Measurements from ENCODE around the gene PCDHGC5.

PCDHGC5 gene

DNA sequence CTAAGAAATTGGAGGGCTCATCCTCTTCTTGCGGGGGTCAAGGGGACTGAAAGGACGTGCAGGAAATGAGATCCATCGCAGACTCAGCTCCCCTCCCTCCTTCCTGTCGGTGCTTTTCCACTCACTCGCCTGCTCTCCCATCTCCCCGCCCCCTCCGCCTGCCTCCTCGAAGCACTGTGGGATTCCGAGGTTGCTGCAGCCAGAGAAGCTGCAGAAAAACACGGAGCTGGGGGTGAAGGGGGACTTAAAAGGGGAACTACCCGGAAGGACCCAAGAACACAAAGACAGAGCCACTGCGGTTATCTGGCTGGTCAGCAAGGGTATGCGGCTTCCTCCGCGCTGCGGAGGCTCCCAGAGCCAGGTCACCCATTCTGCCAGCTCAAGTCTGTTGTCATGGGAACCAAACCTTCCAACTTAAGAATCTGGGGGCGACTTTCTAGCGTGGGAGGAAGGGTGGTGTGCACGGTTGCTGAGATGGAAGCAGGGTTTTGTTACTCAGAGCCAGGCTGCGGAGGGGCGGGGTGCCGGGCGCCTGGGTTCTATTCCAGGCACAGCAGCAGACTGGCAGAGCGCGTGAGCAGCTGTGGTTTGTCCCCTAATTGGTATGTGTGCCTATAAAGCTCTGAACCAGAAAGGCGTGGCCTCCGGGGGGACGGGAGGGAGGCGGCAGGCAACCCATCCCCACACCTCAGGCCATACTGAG, 24.9 kb downstream of the PCDHGC5 start:
- peak; percentile 54 for DNase-seq

DNA sequence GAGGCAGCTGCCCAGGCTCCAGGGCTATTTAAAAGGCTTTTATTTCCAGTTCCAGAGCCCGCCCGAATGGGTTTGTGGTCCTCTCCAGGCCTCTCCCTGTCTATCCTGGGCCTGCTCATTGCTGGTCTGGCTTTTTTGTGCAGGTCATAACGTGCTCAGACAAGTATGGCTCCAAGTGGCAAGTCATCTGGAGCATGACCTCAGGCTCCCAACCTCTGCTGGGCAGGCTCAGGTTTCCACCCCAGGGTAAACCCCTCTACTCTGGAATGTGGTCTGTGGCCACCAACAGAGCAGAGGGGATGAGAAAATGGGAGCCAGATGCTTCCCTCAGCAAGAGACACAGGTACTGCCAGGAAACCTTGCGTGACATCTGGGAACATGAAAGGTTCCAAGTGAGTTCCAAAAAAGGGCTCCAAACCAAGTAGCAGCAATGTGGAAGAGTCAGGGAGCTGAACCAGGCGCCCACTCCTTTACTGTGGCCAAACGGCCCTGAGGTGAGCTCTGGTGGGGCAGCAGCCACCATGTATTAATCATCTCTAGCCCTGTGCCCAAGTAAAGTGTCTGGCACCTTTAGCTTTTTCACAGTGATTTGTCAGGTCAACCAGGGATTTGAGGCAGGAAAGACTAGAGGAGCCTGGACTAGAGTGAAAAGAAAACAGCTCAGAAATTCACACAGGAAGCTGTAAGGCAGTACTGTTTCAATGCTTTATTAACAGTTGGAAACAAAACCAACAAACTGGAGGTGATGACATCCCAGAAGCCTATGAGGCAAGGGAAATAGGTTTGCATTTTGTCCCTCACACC, 25.7 kb downstream of the PCDHGC5 start:
- no peak for DNase-seq

DNA sequence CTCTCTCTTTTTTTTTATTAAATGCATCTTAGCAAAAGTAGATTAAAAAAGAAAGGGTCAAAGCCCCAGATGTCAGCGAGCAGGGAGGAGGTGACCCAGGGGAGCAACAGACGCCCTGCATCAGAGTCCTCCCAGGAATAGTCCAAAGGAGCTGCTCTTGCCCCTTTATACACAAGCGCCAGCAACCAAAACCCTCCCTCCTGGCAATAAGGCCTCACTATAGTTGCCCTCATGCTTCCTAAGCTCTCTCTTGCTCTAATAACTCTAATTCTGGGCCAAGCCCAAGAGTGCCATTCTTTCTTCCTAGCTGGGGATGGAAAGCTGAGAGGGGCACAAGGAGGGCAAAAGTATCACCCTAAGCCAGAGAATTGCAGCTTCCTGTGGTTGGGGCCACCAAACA, 26.3 kb downstream of the PCDHGC5 start:
- no peak for DNase-seq

DNA sequence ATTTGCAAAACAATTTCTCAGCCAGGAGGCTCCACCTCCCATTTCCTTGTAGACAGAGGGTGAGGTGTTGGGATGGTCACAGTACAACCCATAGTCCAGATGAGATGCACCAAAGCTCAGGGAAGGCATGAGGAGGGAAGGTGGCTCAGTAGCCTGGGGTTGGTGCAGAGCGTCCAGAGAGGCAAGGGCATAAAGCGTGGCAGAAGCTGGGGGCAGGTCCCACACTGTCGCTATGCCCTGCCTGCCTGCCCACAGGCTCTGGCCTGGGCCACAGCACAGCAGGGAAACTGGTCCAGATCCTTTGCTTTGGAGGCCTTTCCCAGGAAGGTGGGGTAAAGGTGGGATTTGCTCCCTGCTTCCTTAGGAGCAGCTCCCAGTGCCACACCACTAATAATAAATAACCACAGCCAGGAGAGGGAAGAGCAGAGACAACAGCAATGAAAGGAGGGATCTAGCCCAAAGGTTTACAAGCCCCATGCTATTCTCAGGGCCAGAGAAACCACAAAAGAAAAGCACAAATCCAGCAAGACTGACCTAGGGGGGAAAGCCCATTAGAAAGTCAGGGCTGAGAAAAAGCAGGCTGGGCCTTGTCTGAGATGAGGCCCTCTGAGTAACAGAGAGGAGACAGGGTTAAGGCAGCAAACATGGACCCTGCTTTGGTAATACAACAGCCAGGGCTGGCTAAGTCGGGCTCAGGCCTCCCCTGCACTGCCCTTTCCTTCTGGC, 27.2 kb downstream of the PCDHGC5 start:
- no peak for DNase-seq

DNA sequence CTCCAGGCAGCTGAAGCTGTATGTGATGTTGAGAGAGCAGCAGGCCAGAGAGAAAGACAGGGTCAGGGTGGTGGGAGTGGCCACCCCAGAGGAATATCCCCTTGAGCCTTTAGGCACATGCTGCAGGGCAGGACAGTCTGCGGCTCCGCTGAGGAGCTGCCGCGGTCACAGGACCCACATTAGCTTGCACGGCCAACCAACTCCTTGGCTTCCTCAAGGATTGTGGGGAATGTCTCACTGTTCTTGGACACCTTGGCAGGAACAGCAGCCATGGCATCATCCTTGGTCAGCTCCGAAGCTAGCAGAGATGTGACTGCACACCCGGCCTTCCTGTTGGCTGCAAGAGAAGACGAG, 27.8 kb downstream of the PCDHGC5 start:
- no peak for DNase-seq

DNA sequence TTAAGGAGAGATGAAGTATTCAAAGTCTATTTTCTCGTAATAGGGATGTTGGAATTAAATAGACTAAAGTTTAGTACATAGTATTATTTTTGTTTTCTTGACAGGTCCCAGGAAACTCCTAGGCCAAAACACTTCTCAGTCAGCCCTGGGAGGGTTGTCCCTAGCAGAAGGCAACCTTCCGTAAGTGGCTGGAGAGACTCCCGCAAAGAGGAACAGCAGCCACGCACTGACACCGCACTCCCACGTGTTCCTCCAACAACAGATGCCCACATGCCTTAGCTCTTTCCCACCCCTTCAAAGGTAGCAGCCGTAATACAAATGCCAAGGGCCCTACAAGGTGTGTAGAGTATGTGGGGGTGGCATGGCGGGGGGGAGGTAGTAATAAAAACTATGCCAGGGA, 28.4 kb downstream of the PCDHGC5 start:
- no peak for DNase-seq

DNA sequence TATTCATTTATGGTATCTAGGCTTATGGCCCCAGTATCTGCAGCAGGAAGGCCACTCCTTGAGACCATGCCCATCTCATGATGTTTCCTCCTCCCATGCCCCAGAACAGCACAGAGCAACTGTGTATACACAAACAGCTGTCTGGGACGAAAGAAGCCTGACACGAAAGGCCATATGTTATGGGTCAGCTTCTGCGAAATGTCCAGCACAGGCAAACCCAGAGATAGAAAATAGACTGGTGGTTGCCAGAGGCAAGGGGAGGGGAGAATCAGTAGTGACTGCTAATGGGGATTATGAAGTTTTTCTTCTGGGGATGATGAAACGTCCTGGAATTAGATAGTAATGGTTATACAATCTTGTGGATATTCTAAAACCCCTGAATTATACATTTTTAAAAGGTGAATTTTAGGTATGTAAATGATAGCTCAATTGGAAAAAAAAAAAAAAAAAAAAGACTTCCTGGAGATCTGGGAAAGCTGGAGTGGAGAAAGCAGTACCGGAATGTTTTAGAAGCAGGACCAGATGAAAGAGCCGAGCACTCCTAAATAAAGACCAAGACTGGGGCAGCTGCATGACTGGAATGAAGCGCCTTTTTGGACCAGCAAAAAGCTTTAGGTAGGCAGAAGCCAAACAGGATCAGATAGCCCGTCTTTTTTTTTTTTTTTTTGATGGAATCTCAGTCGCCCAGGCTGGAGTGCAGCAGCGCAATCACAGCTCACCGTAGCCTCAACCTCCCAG, 29.2 kb downstream of the PCDHGC5 start:
- DNase-seq, result no peak

DNA sequence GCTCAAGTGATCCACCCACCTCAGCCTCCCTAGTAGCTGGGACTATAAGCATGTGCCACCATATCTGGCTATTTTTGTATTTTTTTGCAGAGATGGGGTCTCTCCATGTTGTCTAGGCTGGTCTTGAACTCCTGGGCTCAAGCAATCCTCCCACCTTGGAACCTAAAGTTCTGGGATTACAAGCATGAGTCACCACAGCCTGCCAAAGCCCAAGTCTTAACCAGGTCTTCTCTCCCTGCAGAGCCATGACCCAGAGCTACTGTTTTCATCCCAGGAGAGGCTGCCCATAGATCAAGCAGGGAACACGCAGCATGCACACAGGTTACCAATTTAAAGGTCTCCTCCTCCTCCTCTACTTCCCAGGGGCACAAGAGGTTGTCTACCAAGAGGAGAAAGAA, 29.7 kb downstream of the PCDHGC5 start:
- no peak for DNase-seq

DNA sequence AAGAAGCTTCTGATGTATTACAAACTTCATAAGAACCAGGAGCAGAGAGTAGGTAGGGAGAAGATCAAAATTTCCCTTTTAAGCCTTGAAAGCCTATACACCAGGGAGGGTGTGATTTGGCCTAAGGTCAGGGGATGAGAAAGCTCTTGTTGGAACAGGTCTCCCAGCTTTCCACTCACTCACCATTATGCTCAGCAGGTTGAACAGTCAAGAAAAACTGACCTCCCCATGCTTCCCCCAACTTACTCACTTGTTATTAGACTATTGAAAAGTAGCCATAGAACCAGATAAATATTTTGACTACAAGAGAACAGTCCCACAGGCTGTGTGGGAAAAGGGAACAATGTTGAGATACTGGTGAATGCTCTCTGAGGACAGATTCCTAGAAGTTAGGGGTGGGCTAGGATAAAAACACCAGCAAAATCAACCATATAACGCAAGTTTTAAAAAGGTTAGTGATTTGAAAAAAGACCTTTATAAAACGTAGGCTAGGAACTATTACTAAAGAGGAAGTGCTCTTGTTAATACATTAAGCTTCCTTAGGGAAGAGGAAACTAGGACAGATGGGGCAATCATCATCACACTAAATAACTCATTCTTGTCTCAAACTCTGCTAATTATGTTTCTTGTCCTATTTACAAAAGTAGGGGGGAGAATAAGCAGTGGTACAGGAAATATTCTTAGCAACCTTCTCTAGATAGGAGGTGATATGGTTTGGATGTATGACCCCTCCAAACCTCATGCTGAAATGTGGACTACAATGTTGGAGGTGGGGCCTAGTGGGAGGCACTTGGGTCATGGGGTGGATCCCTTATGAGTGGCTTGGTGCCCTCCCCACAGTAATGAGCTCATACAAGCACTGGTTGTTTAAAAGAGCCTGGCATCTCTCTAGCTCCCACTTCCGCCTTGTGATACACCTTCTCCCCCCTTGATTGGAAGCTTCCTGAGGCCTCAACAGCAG, 31.0 kb downstream of the PCDHGC5 start:
- no peak for DNase-seq

DNA sequence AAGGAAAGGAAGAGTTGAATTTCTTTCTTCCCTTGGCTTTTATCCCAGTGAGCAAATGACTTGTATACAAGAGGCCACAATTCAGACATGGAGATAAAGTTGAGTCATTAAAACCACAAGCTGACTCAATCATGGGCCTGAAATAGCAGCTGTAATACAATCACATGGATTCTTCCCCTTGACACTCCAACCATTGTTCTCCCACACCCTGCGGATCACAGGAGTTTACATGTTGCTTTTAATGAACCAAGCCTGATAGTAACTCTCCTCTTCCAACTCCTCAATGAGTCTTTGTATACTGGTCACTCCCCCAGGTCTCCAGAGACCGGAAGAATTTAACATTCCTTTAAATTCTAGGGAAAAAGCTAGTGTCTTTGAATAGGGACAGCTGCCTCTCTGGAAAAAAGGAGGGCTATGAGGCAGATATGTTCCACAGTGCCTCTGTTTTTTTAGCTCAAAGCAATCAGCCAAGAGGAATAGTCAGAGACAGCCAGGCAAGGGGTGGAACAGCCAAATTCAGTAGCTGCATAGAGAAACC, 32.4 kb downstream of the PCDHGC5 start:
- no peak for DNase-seq

DNA sequence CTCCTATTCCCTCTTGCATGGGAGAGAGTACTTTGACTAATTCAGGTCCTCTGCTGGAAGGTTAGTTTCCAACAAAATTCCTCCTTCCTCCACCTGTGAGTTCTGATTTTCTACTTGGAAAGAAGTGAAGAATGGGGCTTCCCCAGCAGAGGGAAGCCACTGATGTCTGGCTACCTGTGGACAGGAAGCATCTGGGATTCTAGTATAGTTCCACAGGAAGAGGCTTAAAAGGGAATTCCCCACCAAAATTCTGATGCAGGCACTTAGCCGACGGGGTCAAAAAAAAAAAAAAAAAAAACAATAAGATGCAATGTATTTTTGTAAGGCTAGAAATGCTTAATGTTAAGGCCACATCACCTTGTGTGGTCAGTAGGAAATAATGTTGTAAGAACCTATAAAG, 33.4 kb downstream of the PCDHGC5 start:
- DNase-seq, result no peak

DNA sequence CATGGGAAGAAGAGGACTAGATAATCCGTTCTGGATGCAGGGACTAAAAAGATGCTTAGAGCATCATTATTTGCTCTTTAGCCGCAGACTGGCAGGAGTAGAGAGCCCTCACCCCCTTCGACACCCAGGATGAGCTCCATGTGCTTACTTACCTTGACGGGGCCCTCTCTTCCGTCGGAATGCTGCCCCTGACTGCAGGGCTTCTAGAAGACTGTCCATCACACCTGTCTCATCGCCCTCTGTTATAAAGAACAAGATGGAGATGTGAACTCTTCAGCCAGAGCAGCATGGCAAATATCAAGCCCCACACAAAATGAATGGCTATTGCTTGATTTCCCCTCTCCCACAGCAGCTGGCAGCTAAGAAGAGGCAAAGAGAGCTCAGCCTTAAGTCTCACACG, 35.1 kb downstream of the PCDHGC5 start:
- no peak for DNase-seq

DNA sequence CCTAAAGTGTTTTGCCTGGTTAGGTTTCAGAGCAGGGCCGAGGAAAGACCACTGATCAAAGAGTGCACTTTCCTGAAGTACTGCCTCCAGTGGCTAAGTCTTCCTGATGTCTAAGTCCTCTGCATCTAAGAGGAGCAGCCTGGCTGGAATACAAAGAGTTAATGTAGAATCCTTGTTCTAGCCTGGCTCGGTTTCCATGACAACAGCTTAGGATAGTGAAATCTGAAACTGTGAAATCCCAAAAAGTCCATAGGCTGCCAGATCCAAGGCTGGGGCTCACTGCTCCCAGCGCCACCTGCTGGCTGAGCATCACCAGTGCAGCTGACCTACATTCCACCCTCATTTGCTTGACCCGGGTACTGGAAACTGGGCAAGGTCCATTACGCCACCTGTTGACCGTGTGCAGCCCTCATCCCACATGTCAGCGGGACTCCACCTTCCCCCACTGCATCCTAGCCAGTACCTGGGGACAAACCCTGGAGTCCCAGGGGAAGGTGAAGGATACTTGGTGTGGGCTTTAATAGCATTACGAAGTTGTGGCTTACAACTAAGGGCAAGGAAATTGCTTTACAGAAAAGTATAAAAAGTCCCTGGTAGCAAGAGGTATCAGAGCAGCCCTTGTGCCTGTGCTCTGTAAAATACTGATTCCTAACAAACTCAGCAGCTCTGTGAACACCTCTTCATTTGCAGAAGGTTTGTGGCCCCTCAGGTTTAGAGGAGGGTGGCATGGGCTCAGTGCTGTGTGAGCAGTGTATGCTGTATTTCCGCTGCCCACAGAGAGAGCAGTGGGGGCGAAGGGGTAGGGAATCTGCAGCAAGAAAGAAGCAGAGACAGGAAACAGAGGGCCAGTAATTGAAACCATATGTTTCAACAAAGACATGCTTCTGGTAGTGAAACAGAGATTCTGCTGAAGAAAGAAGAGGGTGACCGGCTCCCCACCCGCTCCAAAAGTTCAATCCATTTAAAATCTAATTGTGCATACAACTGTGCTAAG, 36.0 kb downstream of the PCDHGC5 start:
- peak; percentile 69 for DNase-seq

DNA sequence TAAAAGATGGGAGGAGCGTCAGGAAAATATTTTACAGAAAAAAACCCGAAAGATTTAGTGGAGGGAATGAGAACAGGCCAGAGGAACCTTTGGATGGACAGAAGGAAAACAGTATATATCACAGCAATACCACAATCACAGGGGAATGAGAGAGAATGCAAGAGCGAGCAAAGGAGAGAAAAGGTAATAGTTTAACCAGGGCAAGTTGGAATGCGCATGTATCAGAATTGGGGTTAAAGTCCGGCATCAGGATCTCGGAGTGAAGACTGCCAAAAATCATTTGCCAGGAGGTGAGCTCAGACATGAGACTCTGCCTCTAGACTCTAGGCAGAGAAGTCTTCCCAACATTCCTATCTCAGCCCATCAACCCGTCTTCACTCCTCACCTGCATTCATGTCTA, 36.8 kb downstream of the PCDHGC5 start:
- DNase-seq, result no peak

DNA sequence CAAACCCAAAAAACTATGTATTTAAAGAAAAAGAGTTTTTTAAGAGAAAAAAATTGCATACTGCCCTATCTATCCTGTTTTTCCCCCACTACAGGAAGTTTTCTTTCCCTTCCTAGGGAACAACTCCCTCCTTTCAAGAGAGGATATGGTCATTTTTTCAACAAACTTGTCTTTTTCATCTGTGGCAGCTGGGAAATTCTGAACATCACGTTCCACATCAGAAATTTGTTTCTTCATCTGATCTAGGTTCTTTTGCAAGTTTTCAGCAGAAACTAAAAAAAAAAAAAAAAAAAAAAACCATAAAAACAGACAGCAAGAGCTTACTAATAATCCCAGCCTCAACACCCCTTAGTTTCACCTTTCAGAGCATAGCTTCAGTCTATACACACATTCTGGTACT, 38.5 kb downstream of the PCDHGC5 start:
- no peak for DNase-seq

DNA sequence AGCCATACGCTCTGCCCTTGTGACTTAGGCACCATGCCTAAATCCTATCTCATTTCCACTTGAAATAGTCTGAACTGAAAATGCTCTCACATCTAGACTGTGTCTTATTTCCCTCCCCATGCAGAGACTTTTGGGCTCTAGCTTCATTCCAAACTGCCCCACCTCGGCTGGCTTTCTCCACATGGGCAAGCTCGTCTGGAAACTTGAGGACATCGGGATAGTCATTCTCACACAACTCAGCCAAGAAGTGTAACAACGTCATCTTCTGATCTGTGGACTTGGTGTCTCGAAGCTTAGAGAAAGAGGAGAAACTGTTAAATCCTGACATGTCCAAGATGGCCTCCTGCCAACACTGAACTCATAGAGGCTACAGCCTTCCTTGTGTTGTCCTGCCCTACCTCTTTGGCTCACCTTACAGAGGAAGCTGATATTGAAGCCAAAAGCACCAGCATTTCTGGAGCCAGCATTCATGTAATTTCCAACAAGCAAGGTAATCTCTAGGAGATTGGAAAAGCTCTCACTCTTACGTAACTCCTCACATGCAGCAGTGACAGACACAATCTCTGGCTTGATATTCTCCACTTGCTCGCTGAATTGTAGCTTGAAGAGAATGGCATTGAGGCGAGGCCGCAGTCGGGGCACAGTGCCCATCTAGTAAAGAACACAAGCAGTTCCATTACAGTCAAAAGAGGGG, 39.6 kb downstream of the PCDHGC5 start:
- no peak for DNase-seq

DNA sequence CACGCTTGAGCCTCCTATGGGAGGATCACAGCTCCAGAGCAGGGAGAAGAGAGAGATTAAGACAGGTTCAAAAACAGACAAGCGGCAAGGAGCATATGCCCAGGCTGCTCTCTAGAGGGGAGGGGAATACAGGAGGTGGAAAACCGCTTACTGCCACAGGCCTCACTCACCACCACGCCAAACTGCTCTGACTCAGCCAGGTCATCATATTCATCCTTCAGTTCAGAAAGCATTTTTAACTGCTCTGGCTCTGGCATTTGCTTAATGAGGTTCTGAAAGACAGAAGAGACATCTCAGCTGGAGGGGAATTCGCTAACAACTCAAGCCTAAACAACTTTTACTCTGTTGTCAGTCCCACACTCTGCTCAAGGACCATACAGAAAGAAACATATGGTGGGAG, 40.1 kb downstream of the PCDHGC5 start:
- DNase-seq, result no peak

DNA sequence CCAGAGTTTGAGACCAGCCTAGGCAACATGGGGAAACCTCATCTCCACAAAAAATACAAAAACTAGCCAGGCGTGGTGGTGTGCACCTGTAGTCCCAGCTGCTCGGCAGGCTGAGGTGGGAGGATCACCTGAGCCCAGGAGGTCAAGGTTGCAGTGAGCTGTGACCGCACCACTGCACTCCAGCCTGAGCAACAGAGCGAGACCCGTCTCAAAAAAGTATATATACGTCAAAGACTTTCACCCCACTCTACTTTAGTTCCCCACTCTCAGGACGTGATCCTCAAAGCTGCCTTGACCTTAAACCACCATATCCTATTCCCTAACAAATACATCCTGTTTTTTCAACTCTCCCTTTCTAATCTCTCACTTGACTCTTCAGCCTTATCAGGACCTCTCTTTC, 41.0 kb downstream of the PCDHGC5 start:
- DNase-seq, result no peak

DNA sequence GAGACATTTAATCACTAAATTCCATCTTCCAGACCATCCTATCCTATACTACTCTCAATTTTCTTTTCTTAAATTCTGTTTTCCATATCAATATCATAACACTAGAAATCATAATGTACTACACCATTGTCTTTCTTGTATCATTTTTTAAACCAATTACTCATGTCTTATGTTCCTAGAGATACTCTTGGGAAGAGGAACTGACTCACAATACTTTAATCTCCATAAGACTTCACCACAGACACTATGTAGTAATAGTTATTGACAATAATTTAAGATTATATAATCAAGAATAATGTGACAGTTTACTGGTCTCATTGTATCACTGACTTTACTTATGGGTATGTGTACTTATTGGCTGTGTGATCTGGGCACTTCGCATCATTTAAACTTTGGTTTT, 43.8 kb downstream of the PCDHGC5 start:
- no peak for DNase-seq

DNA sequence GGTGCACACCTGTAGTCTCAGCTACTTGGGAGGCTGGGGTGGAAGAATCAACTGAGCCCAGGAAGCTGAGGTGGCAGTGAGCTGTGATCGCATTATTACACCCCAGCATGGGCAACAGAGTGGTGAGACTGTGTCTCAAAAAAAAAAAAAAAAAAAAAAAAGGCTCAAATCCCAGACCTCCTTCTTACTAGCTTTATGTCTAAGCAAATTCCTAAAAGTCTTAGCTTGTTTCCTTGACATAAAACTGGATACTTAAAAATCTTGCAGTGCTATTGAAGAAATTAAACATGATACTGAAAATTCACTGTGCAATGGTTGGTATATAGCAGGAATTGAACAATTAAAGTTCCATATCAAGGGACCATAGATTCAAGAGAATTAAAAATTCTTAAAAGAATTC, 45.0 kb downstream of the PCDHGC5 start:
- DNase-seq, result no peak
